IPS DF 4.7 (cell line): Measurements from ENCODE around the gene GCNT2.
A peak's percentile ranks its signal among the peaks of the same experiment; 100 is the strongest.
"Not testable (repeated sequence)": the region's sequence is repeated elsewhere in the genome, so short reads cannot be mapped to it uniquely, and the experiment has no call there.

Experiments used
- DNase-seq: peaks from one replicate; pipeline ENCODE4 v3.0.0-alpha.2; 2013; ENCODE audit warnings: low spot score; ENCODE audit errors: extremely low read depth

Gene GCNT2

DNA sequence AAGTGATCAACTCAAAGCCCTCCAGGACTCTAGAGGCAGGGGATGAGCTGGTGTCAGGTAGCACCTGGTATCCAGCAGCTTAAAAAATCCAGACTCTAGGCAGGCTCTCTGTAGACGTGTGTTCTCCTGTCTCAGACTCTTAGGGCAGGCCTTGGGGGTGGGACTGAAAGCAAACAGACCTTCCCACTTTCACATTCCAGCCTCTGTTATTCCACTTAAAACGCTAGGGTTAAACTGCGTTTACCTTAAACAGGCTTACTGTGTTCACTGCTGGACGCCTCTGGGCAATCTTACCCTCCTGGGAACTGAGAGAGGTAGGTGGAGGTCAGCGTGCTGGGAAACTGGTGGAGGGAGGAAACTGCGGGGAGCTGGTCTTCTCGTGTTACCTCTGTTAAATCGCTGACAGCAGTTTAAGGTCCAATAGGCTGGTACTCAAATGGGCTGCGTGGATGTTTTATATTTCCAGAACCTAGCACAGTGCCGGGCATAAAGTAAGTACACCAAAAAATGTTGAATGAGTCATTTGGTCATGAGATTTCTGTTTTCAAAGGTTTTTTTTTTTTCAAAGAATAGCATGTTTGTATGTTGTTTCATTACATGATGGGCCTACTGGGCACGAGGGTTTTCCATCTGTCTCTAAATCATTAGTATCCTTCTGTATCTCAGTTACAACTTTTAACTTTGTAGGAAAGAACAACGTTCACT is at the start of gene GCNT2:
GCNT2 (plus strand) TSS at position 248 of the 705 bp plus-strand sequence. CDS start 7,561 bp downstream, outside the sequence.
- peak; percentile 69 for DNase-seq

DNA sequence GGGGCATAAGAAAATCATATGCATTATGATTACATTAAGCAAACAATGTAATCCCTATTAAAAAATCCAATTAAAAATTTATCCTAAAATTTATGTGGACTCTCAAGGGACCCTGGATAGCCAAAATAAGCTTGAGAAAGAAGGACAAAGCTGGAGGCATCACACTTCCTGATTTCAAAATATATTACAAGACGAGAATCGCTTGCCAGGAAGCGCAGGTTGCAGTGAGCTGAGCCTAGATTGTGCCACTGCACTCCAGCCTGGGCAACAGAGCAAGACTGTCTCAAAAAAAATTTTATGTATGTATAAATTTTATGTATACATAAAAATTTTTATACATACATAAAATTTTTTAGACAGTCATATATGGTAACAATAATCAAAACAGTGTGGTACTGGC is 48.5 kb upstream of the GCNT2 start:
- no peak for DNase-seq

DNA sequence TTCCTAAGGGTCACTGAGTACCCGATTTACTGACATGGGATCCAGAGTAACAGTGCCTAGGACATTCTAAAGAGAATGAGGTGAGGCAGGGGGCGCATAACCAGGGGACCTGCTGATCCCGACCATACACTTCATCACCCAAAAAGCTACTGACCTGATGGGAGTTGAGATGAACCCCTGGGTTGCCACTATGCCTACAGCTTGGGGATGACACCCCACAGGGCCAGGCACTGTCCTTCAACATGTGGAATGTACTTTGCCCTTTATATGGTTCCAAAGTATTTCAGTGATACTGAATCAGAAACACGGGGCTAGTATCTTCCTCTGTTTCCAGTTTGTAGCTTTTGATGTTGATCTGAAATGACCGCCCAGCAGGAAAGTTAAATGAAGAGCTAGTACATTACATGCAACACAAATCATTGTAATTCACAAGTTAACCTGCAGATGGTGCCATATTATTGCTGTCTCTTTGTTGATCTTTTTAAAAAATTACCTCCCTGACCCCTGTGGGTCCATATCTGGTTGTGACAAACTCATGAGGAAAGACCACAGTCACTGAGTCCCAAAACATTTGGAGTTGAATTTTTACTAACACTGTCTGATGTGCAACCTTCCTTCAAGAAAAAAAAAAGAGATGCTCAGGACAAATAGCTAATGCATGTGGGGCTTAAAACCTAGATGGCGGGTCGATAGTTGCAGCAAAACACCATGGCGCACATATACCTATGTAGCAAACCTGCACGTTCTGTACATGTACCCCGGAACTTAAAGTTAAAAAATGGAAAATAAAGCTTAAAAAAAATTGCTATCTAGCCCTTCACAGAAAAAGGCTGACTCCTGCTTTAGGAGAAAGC is 42.7 kb upstream of the GCNT2 start:
- peak; percentile 69 for DNase-seq

DNA sequence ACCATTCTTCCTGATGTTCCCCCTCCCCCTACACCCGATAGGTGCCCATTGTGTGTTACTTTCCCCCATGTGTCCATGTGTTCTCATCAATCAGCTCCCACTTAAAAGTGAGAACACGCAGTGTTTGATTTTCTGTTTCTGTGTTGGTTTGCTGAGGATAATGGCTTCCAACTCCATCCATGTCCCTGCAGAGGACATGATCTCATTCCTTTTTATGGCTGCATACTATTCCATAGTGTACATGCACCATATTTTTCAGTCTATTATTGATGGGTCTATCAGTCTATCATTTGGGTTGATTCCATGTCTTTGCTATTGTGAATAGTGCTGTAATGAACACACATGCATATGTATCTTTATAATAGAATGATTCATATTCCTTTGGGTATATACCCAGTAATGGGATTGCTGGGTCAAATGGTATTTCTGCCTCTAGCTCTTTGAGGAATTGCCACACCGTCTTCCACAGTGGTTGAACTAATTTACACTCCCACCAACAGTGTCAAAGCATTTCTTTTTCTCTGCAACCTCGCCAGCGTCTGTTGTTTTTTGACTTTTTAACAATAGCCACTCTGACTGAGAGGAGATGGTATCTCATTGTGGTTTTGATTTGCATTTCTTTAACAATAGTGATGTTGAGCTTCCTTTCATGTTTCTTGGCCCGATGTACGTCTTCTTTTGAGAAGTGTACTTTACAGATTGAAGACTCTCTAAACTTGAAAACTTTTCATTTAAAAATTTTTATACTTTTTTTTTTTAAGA is 41.0 kb upstream of the GCNT2 start:
- DNase-seq, result no peak

DNA sequence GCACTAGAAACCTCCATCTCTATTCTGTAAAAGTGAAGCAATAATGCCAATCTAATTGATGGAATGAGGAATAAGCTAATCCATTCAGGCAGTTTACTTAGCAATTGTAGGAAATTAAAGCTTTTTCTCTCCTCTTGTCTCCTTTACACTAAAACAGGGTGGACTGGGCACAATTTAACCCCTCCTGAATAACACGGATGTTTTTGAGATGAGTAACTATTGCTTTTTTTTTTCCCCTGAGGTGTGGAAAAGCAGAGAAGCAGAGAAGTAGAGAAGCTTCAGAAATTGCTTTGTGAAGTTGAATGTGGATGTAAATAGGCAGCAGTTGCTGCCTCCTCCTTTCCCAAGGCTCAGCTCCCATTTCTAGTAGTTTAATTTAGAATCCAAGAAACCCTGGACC is 40.0 kb upstream of the GCNT2 start:
- DNase-seq, result no peak

DNA sequence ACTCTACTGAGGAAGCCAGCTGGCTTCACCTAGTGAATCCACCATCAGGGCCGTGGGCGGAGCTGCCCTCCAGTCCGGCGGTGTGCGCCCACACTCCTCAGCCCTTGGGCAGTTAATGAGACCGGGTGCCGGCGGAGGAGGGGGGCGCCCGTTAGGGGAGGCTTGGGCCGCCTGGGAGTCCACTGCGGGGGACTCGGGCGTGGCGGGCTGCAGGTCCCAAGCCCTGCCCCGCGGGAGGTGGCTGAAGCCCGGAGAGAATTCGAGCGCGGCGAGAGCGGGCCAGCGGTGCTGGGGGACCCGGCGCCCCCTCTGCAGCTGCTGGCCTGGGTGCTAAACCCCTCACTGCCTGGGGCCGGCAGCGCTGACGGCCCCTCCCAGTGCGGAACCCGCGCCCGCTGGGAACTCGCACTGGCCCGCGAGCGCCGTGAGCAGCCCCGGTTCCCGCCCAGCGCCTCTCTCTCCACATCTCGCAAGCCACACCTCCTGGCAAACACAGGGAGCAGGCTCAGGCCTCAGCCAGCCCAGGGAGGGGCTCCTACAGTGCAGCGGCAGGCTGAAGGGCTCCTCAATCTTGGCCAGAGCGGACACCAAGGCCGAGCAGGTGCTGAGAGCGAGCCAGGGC is 38.4 kb upstream of the GCNT2 start:
- no peak for DNase-seq

DNA sequence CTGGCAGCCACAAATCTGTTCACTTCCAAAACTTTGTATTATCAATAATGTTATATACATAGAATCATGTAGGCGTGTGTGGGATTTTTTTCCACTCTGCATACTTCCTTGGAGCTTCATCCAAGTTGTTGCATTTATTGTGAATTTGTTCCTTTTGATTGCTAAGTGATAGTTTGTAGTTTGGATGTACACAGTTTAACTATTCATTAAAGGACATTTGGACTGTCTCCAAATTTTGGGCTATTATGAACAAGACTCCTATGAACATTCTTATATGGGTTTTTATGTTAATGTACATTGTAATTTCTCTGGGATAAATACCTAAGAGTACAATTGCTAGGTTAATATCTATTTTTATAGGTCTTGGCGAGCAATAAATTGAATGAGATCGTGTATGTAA is 36.2 kb upstream of the GCNT2 start:
- DNase-seq, result no peak

DNA sequence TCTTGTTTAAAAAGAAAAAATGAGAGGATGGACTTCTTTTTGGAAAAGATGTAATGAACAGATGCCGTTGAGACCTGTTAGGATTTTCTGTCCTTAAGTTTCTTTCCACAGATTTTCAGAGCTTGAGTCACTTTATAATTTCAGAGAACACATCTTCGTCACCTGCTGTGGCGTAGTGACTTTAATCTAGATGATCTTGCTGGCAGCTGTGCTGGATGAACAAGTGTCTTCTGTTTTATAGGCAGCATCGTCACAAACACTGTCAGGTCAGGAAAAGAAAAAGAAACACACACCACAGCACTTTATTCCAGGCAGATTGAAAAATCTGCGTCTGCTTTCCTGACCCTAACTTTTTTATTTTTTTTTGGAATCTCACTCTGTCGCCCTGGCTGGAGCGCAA is 35.7 kb upstream of the GCNT2 start:
- DNase-seq, result no peak

DNA sequence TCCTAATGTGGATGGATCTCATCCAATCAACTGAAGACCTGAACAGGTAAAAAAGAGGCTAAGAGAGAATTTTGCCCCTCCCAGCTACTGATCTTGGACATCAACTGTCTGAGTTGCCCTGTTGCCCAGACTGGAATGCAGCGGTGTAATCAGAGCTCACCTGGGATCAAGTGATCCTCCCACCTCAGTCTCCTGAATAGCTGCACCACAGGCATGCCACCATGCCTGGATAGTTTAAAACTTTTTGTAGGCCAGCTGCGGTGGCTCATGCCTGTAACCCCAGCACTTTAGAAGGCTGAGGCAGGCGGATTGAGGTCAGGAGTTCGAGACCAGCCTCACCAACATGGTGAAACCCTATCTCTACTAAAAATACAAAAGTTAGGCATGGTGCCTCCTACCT is 34.9 kb upstream of the GCNT2 start:
- no peak for DNase-seq

DNA sequence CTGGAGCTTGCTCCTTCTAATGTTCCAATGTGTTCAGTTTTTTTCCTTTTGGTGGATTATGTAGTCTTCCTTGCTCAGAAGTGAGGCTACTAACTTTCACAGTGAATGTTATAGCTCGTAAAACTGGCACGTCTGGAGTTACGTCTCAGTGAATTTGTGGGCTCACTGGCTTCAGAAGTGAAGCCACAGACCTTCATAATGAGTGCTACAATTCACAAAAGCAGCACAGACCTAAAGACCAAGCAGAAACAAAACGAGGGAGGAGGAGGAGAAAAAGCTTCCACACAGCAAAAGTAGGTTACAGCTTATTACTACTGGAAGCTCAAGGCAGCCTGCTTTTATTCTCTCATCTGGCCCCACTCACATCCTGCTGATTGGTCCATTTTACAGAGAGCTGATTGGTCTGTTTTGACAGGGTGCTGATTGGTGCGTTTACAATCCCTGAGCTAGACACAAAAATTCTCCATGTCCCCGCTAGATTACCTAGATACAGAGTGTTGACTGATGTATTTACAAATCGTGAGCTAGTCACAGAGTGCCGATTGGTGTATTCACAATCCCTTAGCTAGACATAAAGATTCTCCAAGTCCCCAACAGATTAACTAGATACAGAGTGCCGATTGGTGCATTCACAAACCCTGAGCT is 34.1 kb upstream of the GCNT2 start:
- DNase-seq, result not testable (repeated sequence)

DNA sequence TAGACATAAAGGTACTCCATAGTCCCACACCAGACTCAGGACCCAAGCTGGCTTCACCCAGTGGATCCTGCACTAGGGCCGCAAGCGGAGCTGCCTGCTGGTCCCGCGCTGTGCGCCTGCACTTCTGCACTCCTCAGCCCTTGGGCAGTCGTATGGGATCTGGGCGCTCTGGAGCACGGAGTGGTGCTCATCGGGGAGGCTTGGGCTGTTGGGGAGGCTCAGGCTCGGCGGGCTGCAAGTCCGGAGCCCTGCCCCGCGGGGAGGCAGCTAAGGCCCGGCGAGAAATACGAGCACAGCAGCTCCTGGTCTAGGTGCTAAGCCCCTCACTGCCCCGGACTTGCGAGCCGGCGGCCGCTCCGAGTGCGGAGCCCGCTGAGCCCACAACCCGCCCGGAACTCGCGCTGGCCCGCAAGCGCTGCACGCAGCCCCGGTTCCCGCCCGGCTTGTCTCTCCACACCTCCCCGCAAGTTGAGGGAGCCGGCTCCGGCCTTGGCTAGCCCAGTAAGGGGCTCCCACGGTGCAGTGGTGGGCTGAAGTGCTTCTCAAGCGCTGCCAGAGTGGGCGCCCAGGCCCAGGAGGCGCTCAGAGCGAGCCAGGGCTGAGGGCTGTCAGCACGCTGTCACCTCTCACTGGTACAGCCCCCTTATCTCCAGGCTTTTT is 33.4 kb upstream of the GCNT2 start:
- no peak for DNase-seq

DNA sequence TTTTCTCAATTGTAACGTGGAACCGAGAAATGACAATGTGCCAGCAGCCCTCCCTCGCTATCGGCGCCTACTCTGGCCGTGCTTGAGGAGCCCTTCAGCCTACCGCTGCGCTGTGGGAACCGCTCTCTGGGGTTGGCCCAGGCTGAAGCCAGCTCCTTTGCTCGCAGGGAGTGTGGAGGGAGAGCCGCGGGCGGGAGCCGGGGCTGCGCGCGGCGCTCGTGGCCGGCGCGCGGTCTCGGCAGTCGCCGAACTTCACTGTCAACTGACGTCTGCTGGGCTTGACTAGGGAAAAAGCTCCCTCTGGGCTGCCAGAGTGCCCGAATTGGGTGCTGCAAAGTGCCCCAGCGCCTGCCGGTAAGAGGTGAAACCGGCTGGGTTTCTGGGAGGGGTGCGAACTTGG is 29.7 kb upstream of the GCNT2 start:
- DNase-seq, result no peak

DNA sequence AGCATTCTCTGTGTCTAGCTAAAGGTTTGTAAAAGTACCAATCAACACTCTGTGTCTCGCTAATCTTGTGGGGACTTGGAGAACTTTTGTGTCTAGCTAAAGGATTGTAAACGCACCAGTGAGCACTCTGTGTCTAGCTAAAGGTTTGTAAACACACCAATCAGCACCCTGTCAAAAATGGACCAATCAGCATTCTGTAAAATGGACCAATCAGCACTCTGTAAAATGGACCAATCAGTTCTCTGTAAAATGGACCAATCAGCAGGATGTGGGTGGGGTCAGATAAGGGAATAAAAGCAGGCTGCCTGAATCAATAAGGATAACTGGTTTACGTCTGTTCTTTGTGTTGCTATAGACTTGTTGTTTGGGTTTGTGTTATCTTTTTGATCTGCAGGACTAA is 29.2 kb upstream of the GCNT2 start:
- not testable (repeated sequence) for DNase-seq

DNA sequence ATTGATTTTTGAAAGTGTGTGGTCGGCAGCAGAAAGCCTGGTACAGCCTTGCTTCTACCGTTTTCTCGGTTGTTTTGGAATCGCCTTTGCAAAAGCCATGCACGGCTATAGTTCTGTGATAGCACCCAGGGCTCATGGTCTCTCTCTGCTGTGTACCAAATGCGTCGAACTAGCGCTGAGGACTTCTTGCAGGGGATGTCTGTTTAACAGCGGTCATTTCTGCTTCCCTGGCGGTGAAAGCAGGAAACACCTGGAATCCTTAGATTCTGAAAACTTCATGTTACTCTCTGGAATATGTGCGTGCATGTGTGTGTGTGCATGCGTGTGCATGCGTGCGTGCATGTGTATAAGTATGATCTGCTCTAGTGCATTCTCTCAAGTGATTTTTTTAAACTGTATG is 26.1 kb upstream of the GCNT2 start:
- DNase-seq, result no peak

DNA sequence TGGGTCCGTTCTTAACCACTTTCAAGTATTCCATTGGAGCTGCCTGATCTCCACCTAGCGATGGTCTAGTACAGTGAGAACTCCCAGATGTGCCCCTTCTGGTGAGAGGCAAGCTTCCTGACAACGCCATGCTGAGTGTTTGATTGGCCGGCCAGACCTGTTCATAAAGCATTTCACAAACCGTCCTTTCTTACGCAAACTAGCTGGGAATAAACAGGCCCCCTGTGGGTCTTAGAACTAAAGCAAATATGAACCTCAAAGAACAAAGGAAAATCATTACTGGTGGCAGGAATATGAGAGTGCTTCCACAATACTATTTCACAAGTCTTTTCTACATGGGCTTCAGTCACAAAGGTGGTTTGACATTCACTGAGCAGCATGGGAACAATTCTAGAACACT is 15.6 kb upstream of the GCNT2 start:
- DNase-seq, result no peak

DNA sequence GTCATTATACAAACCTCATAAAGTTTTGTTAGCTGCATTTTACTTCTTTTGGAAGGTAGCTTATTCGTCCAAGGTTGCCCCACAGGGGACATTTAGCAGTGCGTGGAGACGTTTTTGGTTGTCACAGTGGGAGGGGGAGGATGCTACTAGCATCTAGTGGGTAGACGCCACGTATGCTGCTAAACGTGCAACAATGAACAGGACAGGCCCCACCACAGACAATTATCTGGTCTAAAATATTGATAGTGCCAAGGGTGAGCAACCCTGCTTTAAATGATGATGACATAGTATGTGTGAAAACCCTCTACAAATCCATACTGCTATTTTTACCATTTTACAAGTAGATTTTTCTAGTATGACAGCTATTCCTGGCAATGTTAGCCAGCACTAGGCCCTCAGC is 13.9 kb upstream of the GCNT2 start:
- DNase-seq, result no peak

DNA sequence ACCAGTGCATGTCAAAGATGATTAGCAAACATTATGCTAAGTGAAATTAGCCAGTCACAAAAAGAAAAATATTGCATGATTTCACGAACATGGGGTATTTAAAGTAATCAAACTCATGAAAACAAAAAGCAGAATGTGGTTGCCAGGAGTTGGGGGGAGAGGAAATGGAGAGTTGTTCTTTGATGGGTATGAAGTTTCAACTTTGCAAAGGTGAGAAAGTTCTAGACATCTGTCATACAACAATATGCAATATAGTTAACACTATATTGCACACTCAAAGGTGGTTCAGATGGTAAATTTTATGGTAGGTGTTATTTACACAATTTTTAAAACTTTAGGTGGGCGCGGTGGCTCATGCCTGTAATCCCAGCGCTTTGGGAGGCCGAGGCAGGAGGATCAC is 13.4 kb upstream of the GCNT2 start:
- no peak for DNase-seq

DNA sequence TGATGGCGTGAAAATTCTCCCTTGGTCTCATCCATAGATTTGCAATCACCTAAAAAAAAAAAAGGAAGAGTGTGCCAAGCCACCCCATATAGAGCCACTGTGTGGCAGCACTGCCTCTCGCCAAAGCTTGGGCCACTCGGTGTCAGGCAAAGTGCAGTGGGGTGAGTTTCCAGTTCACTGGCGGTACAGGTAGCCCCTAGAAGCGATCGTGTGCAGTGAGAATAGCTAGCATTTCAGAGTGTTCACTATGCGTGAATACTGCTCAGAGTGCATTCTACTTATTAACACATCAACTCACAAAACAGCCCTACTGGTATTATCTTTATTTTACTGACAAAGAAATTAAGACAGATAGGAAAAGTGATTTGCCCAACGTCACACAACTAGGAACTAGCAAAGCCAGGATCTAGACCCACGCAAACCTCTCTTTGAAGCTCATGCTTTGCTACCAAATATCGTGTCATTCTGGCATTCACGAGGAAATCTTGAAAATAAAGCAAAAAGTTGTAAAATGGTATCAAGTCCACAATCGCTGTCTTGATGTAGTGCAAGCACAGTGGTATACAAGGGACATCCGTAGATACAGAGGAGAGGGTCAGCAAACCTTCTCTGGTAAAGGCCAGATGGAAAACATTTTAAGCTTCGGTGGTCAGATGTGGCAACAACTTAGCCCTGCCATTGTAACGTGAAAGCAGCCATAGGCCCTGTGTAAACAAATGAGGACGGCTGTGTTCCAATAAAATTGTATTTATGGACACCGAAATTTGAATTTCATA is 10.4 kb upstream of the GCNT2 start:
- DNase-seq, result no peak

DNA sequence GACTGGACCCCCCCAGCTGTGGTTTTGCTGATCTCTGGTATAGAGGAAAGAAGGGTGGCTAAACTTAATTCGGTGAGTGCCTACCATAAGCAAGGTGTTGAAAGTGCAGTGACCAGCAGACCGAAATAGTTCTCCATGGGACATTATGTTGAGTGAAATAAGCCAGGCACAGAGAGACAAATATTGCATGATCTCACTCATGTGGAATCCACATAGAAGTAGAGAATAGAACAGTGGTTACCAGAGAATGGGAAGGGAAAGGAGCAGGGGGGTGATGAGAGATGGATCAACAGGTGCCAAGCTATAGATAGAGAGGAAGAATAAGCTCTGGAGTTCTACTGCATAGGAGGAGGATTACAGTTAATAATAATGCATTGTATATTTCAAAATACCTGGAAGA is 9.7 kb upstream of the GCNT2 start:
- no peak for DNase-seq

DNA sequence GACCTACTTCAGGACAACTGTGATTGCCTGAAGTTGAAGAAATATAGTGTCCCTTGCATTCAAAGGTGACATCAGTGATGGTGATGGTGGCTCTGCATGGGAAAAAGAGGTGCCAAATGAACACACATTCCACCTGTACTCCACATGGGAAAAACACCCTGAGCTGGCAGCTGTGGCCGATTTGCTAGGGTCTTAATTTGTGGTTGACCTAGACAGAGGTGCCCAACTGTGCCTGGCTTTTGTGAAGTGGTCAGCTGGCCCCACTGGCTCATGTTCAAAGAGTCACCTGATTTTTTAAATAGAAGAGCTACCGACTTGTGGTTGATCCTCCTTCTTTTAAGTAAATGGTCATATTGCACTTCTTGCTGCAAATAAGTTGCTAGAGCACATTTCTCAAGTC is 7.6 kb upstream of the GCNT2 start:
- DNase-seq, result no peak
